HCT116 (cell line): ENCODE measurements around the gene TAMALIN. TPM values are rescaled to one million over a fixed set of nuclear protein-coding genes. Genes with fewer than 3 reads are reported as not detected.

ENCODE experiments used
- ATAC-seq: fragments of 200-7000 bp; cut with Tn5 transposase; 2 replicates; pipeline ENCODE4 v1.9.1; 2020; ENCODE audit warnings: mild to moderate bottlenecking, moderate library complexity
- BruUV-seq: library from RNA; stranded (reverse); fragments of 400-500 nt; replicated peaks from 2 replicates; lab custom pipeline; 2021; lab: Mats Ljungman, UMichigan
- CTCF ChIA-PET: fragments of 300-600 bp; sonication (Branson Sonifier 250); formaldehyde crosslinking; loops from one replicate; lab custom pipeline; 2021; ENCODE audit warnings: antibody characterized with exemption; lab: Charles Lee
- POLR2A ChIA-PET: fragments of 300-600, 350-600 bp; sonication (Branson Sonifier 250); formaldehyde crosslinking; loops from one replicate; lab custom pipeline; 2021; ENCODE audit warnings: antibody characterized with exemption; lab: Charles Lee
- RAD21 ChIA-PET, 2 experiments: fragments of 300-600 bp; sonication (Branson Sonifier 250); formaldehyde crosslinking; loops; one replicate each; lab custom pipeline; 2023; ENCODE audit warnings: low total read pairs in 2 of 2; ENCODE audit not compliant: uncharacterized antibody in 2 of 2, unreplicated experiment in 2 of 2, low non-redundant PET in 1 of 2; lab: Charles Lee
- DNase-seq: peaks from one replicate; pipeline ENCODE4 v3.0.0-alpha.2; 2010; ENCODE audit warnings: low read depth, low spot score
- H2AFZ ChIP-seq: fragments of 200-600 bp; shearing (Covaris generic), sonication (generic); 2 replicates; pipeline ENCODE4 v1.6.1; 2017; ENCODE audit warnings: low read depth, mixed run types, mixed read lengths, antibody characterized with exemption, low read length; ENCODE audit not compliant: poor library complexity, severe bottlenecking
- H3K27ac ChIP-seq: 2 replicates; pipeline ENCODE4 v1.5.1; 2012; ENCODE audit warnings: low read depth, low read length
- H3K27me3 ChIP-seq: fragments of 200-600 bp; sonication (generic); 2 replicates; pipeline ENCODE4 v1.6.1; 2016; ENCODE audit warnings: mixed run types, low read length, mixed read lengths; ENCODE audit not compliant: insufficient read depth
- H3K36me3 ChIP-seq, 2 experiments: fragments of 200-500 bp in 1 of 2; fragments of 200-600 bp in 1 of 2; sonication (Bioruptor generic) in 1 of 2; sonication (generic) in 1 of 2; 2 replicates each; pipeline versions ENCODE4 v1.5.1 to v1.6.1; 2014 to 2016; ENCODE audit warnings: low read length in 2 of 2, inconsistent platforms in 1 of 2, mixed read lengths in 1 of 2, mixed run types in 1 of 2; ENCODE audit not compliant: insufficient read depth in 2 of 2, control insufficient read depth in 1 of 2
- H3K4me1 ChIP-seq, 2 experiments: fragments of 200-600 bp in 1 of 2; sonication (generic) in 1 of 2; 2 replicates each; pipeline versions ENCODE4 v1.5.1 to v1.6.1; 2012 to 2017; ENCODE audit warnings: low read length in 2 of 2, inconsistent platforms in 1 of 2, mild to moderate bottlenecking in 1 of 2, mixed read lengths in 1 of 2, mixed run types in 1 of 2, moderate library complexity in 1 of 2; ENCODE audit not compliant: insufficient read depth in 2 of 2, control insufficient read depth in 1 of 2
- H3K4me2 ChIP-seq: fragments of 200-600 bp; sonication (generic); 2 replicates; pipeline ENCODE4 v1.6.1; 2017; ENCODE audit warnings: mixed run types, low read length, mixed read lengths
- H3K4me3 ChIP-seq, 2 experiments: fragments of 200-600 bp in 1 of 2; sonication (generic) in 1 of 2; replicated peaks in 1 of 2; 2 replicates each; pipeline ENCODE4 v1.5.1; 2011 to 2016; ENCODE audit warnings: low read length in 2 of 2, control low read depth in 1 of 2, low read depth in 1 of 2, mild to moderate bottlenecking in 1 of 2, mixed read lengths in 1 of 2, mixed run types in 1 of 2
- H3K79me2 ChIP-seq: fragments of 200-600 bp; sonication (generic); 2 replicates; pipeline ENCODE4 v1.6.1; 2017; ENCODE audit warnings: mild to moderate bottlenecking, mixed run types, low read length, moderate library complexity, mixed read lengths; ENCODE audit not compliant: insufficient read depth
- H3K9ac ChIP-seq: fragments of 200-600 bp; sonication (generic); 2 replicates; pipeline ENCODE4 v1.6.1; 2016; ENCODE audit warnings: low read length, mixed read lengths
- H3K9me2 ChIP-seq: fragments of 200-600 bp; sonication (generic), shearing (Covaris generic); 2 replicates; pipeline ENCODE4 v1.6.1; 2017; ENCODE audit warnings: mixed run types, mild to moderate bottlenecking, moderate library complexity; ENCODE audit not compliant: insufficient read depth
- H3K9me3 ChIP-seq, 2 experiments: fragments of 200-500 bp in 1 of 2; fragments of 200-600 bp in 1 of 2; sonication (Bioruptor generic) in 1 of 2; sonication (generic) in 1 of 2; 2 replicates each; pipeline ENCODE4 v1.6.1; 2014 to 2017; ENCODE audit warnings: low read length in 2 of 2, mixed read lengths in 2 of 2, inconsistent platforms in 1 of 2, low read depth in 1 of 2, mild to moderate bottlenecking in 1 of 2, mixed run types in 1 of 2, moderate library complexity in 1 of 2; ENCODE audit not compliant: control insufficient read depth in 1 of 2, insufficient read depth in 1 of 2
- H4K20me1 ChIP-seq: fragments of 200-600 bp; sonication (generic), shearing (Covaris generic); 2 replicates; pipeline ENCODE4 v1.6.1; 2017; ENCODE audit warnings: mixed run types, mild to moderate bottlenecking, moderate library complexity; ENCODE audit not compliant: insufficient read depth
- CBX3 ChIP-seq: IDR thresholded peaks from 2 replicates; pipeline ENCODE4 v1.6.1; 2012; ENCODE audit warnings: low read depth
- CEBPB ChIP-seq: IDR thresholded peaks from 2 replicates; pipeline ENCODE4 v1.6.1; 2012; ENCODE audit warnings: low read depth
- EZH2 ChIP-seq: fragments of 200-600 bp; sonication (generic); IDR thresholded peaks from 2 replicates; pipeline ENCODE4 v1.6.1; 2017; ENCODE audit warnings: antibody characterized with exemption, mixed run types
- EZH2phosphoT487 ChIP-seq: fragments of 200-600 bp; IDR thresholded peaks from 2 replicates; pipeline ENCODE4 v1.6.1; 2018; ENCODE audit warnings: antibody characterized with exemption, borderline replicate concordance
- FOSL1 ChIP-seq: IDR thresholded peaks from 2 replicates; pipeline ENCODE4 v1.6.1; 2012; ENCODE audit warnings: low read depth
- JUND ChIP-seq: IDR thresholded peaks from 2 replicates; pipeline ENCODE4 v1.6.1; 2012
- POLR2A ChIP-seq: IDR thresholded peaks from 2 replicates; pipeline ENCODE4 v1.7.0; 2011; ENCODE audit warnings: borderline replicate concordance; ENCODE audit not compliant: insufficient read depth, insufficient read length; ENCODE audit errors: extremely low read depth
- POLR2AphosphoS5 ChIP-seq: IDR thresholded peaks from 2 replicates; pipeline ENCODE4 v1.6.1; 2011; ENCODE audit warnings: mild to moderate bottlenecking, low read depth, low read length, moderate library complexity
- SIN3A ChIP-seq: IDR thresholded peaks from 2 replicates; pipeline ENCODE4 v1.6.1; 2012; ENCODE audit warnings: low read depth
- SP1 ChIP-seq: IDR thresholded peaks from 2 replicates; pipeline ENCODE4 v1.6.1; 2012; ENCODE audit warnings: low read depth
- SRF ChIP-seq: IDR thresholded peaks from 2 replicates; pipeline ENCODE4 v1.6.1; 2012; ENCODE audit warnings: low read depth
- TCF7L2 ChIP-seq: IDR thresholded peaks from 2 replicates; pipeline ENCODE4 v1.7.0; 2011; ENCODE audit warnings: borderline replicate concordance, inconsistent platforms; ENCODE audit not compliant: insufficient read depth, insufficient read length; ENCODE audit errors: extremely low read depth
- YY1 ChIP-seq: IDR thresholded peaks from 2 replicates; pipeline ENCODE4 v1.6.1; 2011; ENCODE audit warnings: low read length, low read depth, moderate library complexity, mild to moderate bottlenecking; ENCODE audit not compliant: insufficient replicate concordance; ENCODE audit errors: extremely low read depth
- ZFX ChIP-seq: fragments of 450-650 bp; IDR thresholded peaks from 2 replicates; pipeline ENCODE4 v1.6.1; 2017
- ZNF274 ChIP-seq: fragments of 200-500 bp; sonication (Bioruptor generic); IDR thresholded peaks from 2 replicates; pipeline ENCODE4 v1.6.1; 2014; ENCODE audit warnings: mild to moderate bottlenecking, low read depth, low read length, inconsistent platforms
- intact Hi-C: fragments of 100-400 bp; cut with micrococcal nuclease; formaldehyde crosslinking; loops from 2 replicates; pipeline ENCODE4 v1.10.0; 2022
- total RNA-seq: library from RNA; stranded (reverse); gene quantifications from one replicate; pipeline ENCODE4 v1.2.1, GENCODE V29; 2021; ENCODE audit not compliant: unreplicated experiment
- TF ChIP-seq, protein P1 (sequence below), 3 experiments: fragments of 200-600 bp in 1 of 3; sonication (generic) in 1 of 3; IDR thresholded peaks in 2 of 3; conservative IDR thresholded peaks in 1 of 3; 2 replicates each; pipeline ENCODE4 v1.5.1; 2012 to 2017; ENCODE audit warnings: low read depth in 2 of 3, low read length in 2 of 3, antibody characterized with exemption in 1 of 3, borderline replicate concordance in 1 of 3, control low read depth in 1 of 3, mild to moderate bottlenecking in 1 of 3, mixed read lengths in 1 of 3, mixed run types in 1 of 3, moderate library complexity in 1 of 3; ENCODE audit not compliant: insufficient read depth in 1 of 3
- TF ChIP-seq, protein P2 (sequence below): IDR thresholded peaks from 2 replicates; pipeline ENCODE4 v1.6.1; 2011; ENCODE audit warnings: mild to moderate bottlenecking, low read length, moderate library complexity; ENCODE audit not compliant: insufficient replicate concordance; ENCODE audit errors: extremely low read depth
- TF ChIP-seq, protein P3 (sequence below): IDR thresholded peaks from 2 replicates; pipeline ENCODE4 v1.6.1; 2012; ENCODE audit warnings: low read depth

The TAMALIN gene
- total RNA-seq, 1 experiment from 2014 or later: 1.1 TPM

DNA sequence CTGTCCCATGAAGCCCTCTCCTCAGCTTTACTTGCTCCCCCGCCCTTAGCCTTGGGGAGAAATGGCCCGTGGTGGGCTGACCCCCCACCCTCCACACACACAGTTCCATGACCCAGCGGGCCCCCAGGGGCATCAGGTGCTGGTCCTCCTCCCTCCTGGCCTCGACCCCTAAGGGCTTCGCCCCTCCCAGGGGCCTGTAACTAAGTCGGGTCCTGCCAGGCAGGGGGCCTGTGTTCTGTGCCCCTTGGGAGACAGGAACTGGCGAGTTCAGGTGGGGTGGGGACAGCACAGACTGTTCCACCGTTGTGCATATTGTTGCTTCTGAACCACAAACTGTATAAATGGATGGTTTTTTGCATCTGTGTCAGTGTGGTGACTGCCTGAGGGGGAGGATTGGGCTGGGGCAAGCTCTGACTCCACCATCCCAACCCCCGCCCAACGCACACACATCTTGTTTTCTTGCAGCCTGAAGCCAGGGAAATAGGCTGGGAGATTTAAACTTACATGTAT is 8.8 kb downstream of the TAMALIN start:
- H3K4me3 ChIP-seq: no peak overlapping the region
- intact Hi-C loops: no loop called here
- no peaks in the 10 kb centered on the region for H3K9me2 ChIP-seq
- ATAC-seq: no peak
- H3K27me3 ChIP-seq: no peaks in the 10 kb centered on the region
- H2AFZ ChIP-seq: no peak overlapping the region
- H3K9ac ChIP-seq: no peak overlapping the region
- H3K27ac ChIP-seq: no peak overlapping the region
- H3K9me3 ChIP-seq: no peaks in the 10 kb centered on the region
- RAD21 ChIA-PET: no interaction called here
- H3K36me3 ChIP-seq: no peaks in the 10 kb centered on the region
- TF ChIP-seq YY1: no peak
- TF ChIP-seq ZFX: no peak
- no peak for TF ChIP-seq SRF
- no peak for TF ChIP-seq POLR2AphosphoS5
- no peak for TF ChIP-seq FOSL1
- TF ChIP-seq SP1: no peak
- TF ChIP-seq, protein P1, sequence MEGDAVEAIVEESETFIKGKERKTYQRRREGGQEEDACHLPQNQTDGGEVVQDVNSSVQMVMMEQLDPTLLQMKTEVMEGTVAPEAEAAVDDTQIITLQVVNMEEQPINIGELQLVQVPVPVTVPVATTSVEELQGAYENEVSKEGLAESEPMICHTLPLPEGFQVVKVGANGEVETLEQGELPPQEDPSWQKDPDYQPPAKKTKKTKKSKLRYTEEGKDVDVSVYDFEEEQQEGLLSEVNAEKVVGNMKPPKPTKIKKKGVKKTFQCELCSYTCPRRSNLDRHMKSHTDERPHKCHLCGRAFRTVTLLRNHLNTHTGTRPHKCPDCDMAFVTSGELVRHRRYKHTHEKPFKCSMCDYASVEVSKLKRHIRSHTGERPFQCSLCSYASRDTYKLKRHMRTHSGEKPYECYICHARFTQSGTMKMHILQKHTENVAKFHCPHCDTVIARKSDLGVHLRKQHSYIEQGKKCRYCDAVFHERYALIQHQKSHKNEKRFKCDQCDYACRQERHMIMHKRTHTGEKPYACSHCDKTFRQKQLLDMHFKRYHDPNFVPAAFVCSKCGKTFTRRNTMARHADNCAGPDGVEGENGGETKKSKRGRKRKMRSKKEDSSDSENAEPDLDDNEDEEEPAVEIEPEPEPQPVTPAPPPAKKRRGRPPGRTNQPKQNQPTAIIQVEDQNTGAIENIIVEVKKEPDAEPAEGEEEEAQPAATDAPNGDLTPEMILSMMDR (IDR thresholded peaks at IDR 0.05 in 2 of 3, conservative IDR thresholded peaks at IDR 0.05 in 1 of 3; ENCODE audit: borderline replicate concordance in 1 of 3, insufficient read depth in 1 of 3, low read depth in 2 of 3, low read length in 2 of 3): no peak
- TF ChIP-seq, protein P2, sequence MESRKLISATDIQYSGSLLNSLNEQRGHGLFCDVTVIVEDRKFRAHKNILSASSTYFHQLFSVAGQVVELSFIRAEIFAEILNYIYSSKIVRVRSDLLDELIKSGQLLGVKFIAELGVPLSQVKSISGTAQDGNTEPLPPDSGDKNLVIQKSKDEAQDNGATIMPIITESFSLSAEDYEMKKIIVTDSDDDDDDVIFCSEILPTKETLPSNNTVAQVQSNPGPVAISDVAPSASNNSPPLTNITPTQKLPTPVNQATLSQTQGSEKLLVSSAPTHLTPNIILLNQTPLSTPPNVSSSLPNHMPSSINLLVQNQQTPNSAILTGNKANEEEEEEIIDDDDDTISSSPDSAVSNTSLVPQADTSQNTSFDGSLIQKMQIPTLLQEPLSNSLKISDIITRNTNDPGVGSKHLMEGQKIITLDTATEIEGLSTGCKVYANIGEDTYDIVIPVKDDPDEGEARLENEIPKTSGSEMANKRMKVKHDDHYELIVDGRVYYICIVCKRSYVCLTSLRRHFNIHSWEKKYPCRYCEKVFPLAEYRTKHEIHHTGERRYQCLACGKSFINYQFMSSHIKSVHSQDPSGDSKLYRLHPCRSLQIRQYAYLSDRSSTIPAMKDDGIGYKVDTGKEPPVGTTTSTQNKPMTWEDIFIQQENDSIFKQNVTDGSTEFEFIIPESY: no peak
- TF ChIP-seq, protein P3, sequence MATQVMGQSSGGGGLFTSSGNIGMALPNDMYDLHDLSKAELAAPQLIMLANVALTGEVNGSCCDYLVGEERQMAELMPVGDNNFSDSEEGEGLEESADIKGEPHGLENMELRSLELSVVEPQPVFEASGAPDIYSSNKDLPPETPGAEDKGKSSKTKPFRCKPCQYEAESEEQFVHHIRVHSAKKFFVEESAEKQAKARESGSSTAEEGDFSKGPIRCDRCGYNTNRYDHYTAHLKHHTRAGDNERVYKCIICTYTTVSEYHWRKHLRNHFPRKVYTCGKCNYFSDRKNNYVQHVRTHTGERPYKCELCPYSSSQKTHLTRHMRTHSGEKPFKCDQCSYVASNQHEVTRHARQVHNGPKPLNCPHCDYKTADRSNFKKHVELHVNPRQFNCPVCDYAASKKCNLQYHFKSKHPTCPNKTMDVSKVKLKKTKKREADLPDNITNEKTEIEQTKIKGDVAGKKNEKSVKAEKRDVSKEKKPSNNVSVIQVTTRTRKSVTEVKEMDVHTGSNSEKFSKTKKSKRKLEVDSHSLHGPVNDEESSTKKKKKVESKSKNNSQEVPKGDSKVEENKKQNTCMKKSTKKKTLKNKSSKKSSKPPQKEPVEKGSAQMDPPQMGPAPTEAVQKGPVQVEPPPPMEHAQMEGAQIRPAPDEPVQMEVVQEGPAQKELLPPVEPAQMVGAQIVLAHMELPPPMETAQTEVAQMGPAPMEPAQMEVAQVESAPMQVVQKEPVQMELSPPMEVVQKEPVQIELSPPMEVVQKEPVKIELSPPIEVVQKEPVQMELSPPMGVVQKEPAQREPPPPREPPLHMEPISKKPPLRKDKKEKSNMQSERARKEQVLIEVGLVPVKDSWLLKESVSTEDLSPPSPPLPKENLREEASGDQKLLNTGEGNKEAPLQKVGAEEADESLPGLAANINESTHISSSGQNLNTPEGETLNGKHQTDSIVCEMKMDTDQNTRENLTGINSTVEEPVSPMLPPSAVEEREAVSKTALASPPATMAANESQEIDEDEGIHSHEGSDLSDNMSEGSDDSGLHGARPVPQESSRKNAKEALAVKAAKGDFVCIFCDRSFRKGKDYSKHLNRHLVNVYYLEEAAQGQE: no peak
- TF ChIP-seq CEBPB: no peak
- TF ChIP-seq ZNF274: no peak
- TF ChIP-seq SIN3A: no peak
- no peak for TF ChIP-seq EZH2phosphoT487
- TF ChIP-seq EZH2: no peak
- TF ChIP-seq CBX3: no peak
- TF ChIP-seq TCF7L2: no peak
- no peak for TF ChIP-seq JUND
- no peak for TF ChIP-seq POLR2A
- TF ChIP-seq, all 23 proteins: peak for 0
- no TSS peak for BruUV-seq
- ChIA-PET POLR2A (no interaction called here), CTCF (no interaction called here)
- Histone ChIP-seq H4K20me1 (no peaks in the 10 kb centered on the region), H3K4me2 (no peak overlapping the region), H3K79me2 (no peaks in the 10 kb centered on the region), H3K4me1 (peaks cover 0 to 10% of the 10 kb centered on the region in 2 experiments; a peak in 2 of 4 replicates)
- no peak for DNase-seq
